Peyer's patch (tissue), 4 donors: ENCODE data around the gene CLEC4M.

ENCODE experiments used
- CTCF ChIP-seq, 6 experiments: fragments of 450-650 bp in 4 of 6; fragments of 200-600 bp in 2 of 6; sonication (generic) in 1 of 6; IDR thresholded peaks; one replicate each; pipeline ENCODE4 v1.5.1; 2017 to 2019; ENCODE audit warnings: antibody characterized with exemption in 6 of 6, mild to moderate bottlenecking in 3 of 6, moderate library complexity in 1 of 6
- POLR2A ChIP-seq, 2 donors: fragments of 450-650 bp; IDR thresholded peaks; one replicate each; pipeline ENCODE4 v1.5.1; 2017; ENCODE audit warnings: antibody characterized with exemption in 2 of 2, mild to moderate bottlenecking in 2 of 2, moderate library complexity in 2 of 2

GRCh38 chr19:7739211-7739755, 23.8 kb upstream of the CLEC4M start:
- TF ChIP-seq CTCF (IDR thresholded peaks at IDR 0.05) (no peak), POLR2A (IDR thresholded peaks at IDR 0.05) (no peak)
